Loucy (cell line): ENCODE measurements around the gene LGALS9.
"Not testable (repeated sequence)": the region's sequence is repeated elsewhere in the genome, so short reads cannot be mapped to it uniquely, and the experiment has no call there.

Source experiments
- H2AFZ ChIP-seq: fragments of 200-600 bp; sonication (generic); 2 replicates; pipeline ENCODE4 v1.6.0; 2016; ENCODE audit warnings: antibody characterized with exemption, mild to moderate bottlenecking, low read length, moderate library complexity
- H3F3A ChIP-seq: fragments of 200-600 bp; 2 replicates; pipeline ENCODE4 v1.6.0; 2016; ENCODE audit warnings: antibody characterized with exemption, low read depth, mild to moderate bottlenecking
- H3K27me3 ChIP-seq: fragments of 200-600 bp; sonication (generic); 2 replicates; pipeline ENCODE4 v1.6.1; 2014; ENCODE audit warnings: low read length, mild to moderate bottlenecking; ENCODE audit not compliant: insufficient read depth, poor library complexity, severe bottlenecking
- H3K36me3 ChIP-seq: fragments of 200-600 bp; sonication (generic); 2 replicates; pipeline ENCODE4 v1.6.1; 2016; ENCODE audit warnings: low read length; ENCODE audit not compliant: insufficient read depth
- H3K4me1 ChIP-seq: fragments of 200-600 bp; sonication (generic); 2 replicates; pipeline ENCODE4 v1.5.1; 2014; ENCODE audit warnings: low read length, mild to moderate bottlenecking; ENCODE audit not compliant: insufficient read depth, poor library complexity, severe bottlenecking
- H3K4me2 ChIP-seq: fragments of 200-600 bp; sonication (generic); 2 replicates; pipeline ENCODE4 v1.6.0; 2014; ENCODE audit warnings: antibody characterized with exemption, low read length, low read depth, mild to moderate bottlenecking; ENCODE audit not compliant: poor library complexity, severe bottlenecking
- H3K4me3 ChIP-seq: fragments of 200-600 bp; sonication (generic); 2 replicates; pipeline ENCODE4 v1.5.1; 2014; ENCODE audit warnings: low read length, mild to moderate bottlenecking, mixed read lengths; ENCODE audit not compliant: poor library complexity, severe bottlenecking
- H3K79me2 ChIP-seq: fragments of 200-600 bp; sonication (generic); 2 replicates; pipeline ENCODE4 v1.6.1; 2014; ENCODE audit warnings: low read length; ENCODE audit not compliant: insufficient read depth
- H3K9ac ChIP-seq: fragments of 200-600 bp; sonication (generic); 2 replicates; pipeline ENCODE4 v1.6.0; 2014; ENCODE audit warnings: mild to moderate bottlenecking, low read depth, low read length, moderate library complexity; ENCODE audit not compliant: poor library complexity, severe bottlenecking
- H3K9me2 ChIP-seq: fragments of 200-600 bp; sonication (generic); replicated peaks from 2 replicates; pipeline ENCODE4 v1.6.1; 2016; ENCODE audit warnings: low read depth, low read length, mixed read lengths
- H3K9me3 ChIP-seq: fragments of 200-600 bp; sonication (generic); 2 replicates; pipeline ENCODE4 v1.6.1; 2014; ENCODE audit warnings: mild to moderate bottlenecking, antibody characterized with exemption, low read length, low read depth; ENCODE audit not compliant: insufficient read depth
- H4K20me1 ChIP-seq: fragments of 200-600 bp; sonication (generic); 2 replicates; pipeline ENCODE4 v1.6.0; 2014; ENCODE audit warnings: antibody characterized with exemption, low read length, mild to moderate bottlenecking; ENCODE audit not compliant: insufficient read depth, poor library complexity, severe bottlenecking
- CTCF ChIP-seq: fragments of 200-600 bp; sonication (generic); conservative IDR thresholded peaks from 2 replicates; pipeline ENCODE4 v1.5.1; 2014; ENCODE audit warnings: mild to moderate bottlenecking, antibody characterized with exemption, low read length
- EZH2phosphoT487 ChIP-seq: fragments of 200-600 bp; IDR thresholded peaks from 2 replicates; pipeline ENCODE4 v1.6.1; 2018; ENCODE audit warnings: antibody characterized with exemption, mild to moderate bottlenecking, moderate library complexity, borderline replicate concordance

LGALS9 gene

DNA sequence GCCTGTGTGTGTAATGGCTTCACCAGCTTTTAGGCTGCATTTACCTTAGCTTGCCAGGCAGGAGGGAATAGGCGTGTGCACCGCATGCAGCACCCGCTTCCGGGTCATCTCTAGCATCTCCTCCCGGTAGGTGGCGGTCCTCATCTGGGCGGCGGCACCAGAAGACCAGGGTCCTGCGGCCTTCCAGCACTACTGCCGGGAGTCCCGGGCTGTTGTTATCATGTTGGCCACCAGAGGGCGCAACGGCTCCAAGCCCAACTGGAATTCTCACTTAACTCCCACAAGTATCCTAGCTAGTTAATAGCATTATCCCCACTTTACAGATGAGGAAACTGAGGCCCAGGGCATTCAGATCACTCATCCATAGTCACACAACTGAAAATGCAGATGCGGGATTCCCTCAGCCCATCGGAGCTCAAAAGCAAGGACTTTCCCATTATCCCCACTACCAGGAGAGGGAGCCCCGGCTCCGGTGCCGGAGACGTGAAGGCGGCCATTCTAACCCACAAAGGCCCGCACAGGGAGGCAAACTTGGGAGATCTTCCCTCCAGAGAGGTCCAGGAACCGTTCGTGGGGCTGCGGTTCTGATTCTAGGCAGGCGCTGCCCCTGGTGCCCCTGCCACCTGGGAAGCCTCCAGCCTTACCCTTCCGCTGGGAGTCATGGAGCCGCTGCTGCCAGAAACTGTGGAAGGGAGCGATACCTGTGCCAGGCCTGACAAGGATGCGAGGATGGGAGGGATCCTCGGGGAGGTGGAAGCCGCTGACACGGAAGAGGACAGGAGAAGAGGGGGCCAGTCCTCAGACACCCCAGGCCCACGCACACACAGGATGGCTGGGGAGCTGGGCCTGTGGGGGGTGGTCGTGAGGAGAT lies 23.9 kb downstream of the LGALS9 start:
- Histone ChIP-seq H3K9me3 (no peaks in the 10 kb centered on the region), H3K27me3 (no peaks in the 10 kb centered on the region), H3K4me3 (no peak overlapping the region), H2AFZ (peak overlapping the region; percentile 97), H3K4me1 (peaks cover 9% of the 10 kb centered on the region), H3K9ac (no peak overlapping the region), H3K36me3 (no peaks in the 10 kb centered on the region), H4K20me1 (no peaks in the 10 kb centered on the region), H3F3A (no peaks in the 10 kb centered on the region), H3K4me2 (no peak overlapping the region), H3K79me2 (no peaks in the 10 kb centered on the region), H3K9me2 (no peaks in the 10 kb centered on the region)
- TF ChIP-seq CTCF (peak; percentile 99), EZH2phosphoT487 (no peak)

GRCh38 chr17:27655525-27656111 lies 24.6 kb downstream of the LGALS9 start:
- H3K27me3 ChIP-seq, H4K20me1 ChIP-seq, H2AFZ ChIP-seq, H3K4me2 ChIP-seq, H3K9me3 ChIP-seq, H3K9me2 ChIP-seq, H3K4me3 ChIP-seq, H3K79me2 ChIP-seq, H3K36me3 ChIP-seq, H3F3A ChIP-seq, H3K4me1 ChIP-seq, H3K9ac ChIP-seq: not testable (repeated sequence)

- not testable (repeated sequence) for H3K4me3 ChIP-seq, H3K4me2 ChIP-seq, H3K9me2 ChIP-seq, H3F3A ChIP-seq, H3K36me3 ChIP-seq, H3K9me3 ChIP-seq, H3K4me1 ChIP-seq, H2AFZ ChIP-seq, H4K20me1 ChIP-seq, H3K27me3 ChIP-seq, H3K9ac ChIP-seq, H3K79me2 ChIP-seq
Observed at GRCh38 chr17:27656620-27657019, 25.6 kb downstream of the LGALS9 start.

GRCh38 chr17:27657620-27658019 lies 26.6 kb downstream of the LGALS9 start:
- Histone ChIP-seq H3F3A (no peaks in the 10 kb centered on the region), H3K36me3 (no peaks in the 10 kb centered on the region), H4K20me1 (no peaks in the 10 kb centered on the region), H3K9ac (no peak overlapping the region), H3K9me2 (no peaks in the 10 kb centered on the region), H2AFZ (no peak overlapping the region), H3K4me2 (no peak overlapping the region), H3K79me2 (no peaks in the 10 kb centered on the region), H3K27me3 (no peaks in the 10 kb centered on the region), H3K4me3 (no peak overlapping the region), H3K4me1 (peaks cover 3% of the 10 kb centered on the region), H3K9me3 (no peaks in the 10 kb centered on the region)
- TF ChIP-seq EZH2phosphoT487: no peak
- no peak for TF ChIP-seq CTCF
